ENCODE results near the gene THY1. TPM values are rescaled to one million over a fixed set of nuclear protein-coding genes. Genes with fewer than 3 reads are reported as not detected.
"Not testable (repeated sequence)": the region's sequence is repeated elsewhere in the genome, so short reads cannot be mapped to it uniquely, and the experiment has no call there.

Gene THY1
- total RNA-seq, 1 donor from 2014 or later: 10.1 TPM

DNA sequence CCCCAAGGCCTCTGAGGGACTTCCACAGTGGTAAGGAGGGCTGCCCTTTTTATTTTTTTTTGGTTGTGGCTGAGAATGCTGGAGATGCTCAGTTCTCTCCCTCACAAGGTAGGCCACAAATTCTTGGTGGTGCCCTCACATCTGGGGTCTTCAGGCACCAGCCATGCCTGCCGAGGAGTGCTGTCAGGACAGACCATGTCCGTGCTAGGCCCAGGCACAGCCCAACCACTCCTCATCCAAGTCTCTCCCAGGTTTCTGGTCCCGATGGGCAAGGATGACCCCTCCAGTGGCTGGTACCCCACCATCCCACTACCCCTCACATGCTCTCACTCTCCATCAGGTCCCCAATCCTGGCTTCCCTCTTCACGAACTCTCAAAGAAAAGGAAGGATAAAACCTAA lies 4.2 kb downstream of the THY1 start:
- DNase-seq (ENCODE audit: low read depth in 2 of 2): no peak

DNA sequence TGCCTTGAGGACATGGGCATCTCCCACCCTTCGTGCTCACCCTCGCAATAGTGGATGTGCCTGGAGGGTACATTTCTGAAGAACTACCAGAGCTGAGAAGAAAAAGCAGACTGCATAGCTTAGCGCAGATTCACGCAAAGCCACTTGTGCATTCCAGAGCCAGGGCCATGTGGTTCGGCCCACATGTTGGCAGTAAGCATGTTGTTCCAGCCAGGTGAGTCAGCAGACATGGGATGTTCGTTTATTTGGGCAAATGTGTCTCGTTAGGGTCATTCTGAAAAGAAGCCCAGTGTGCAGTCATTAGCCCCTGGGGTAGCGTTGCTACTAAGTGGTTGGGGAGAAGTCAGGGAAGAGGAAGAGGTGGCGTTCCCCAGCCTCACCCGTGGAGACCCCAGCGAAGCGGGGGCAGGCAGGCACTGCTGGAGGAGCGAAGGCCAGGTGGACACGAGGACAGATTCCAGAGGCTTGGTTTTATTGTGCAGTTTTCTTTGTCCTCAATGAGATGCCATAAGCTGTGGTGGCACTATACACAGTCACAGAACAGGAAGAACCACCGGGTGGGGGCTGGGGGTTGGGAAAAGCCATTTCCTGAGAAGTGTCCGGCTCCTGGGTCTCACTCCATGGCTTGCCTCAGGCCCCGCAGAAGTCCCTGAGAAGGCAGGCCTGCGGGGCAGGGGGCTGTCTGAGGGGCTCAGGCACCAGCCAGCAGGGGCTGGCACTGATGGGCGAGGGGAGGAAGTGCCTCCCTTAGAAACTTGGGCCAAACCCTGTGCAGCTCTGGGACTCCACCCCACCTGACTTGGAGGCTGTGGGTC lies 5.0 kb downstream of the THY1 start:
- DNase-seq (ENCODE audit: low read depth in 2 of 2): no peak

DNA sequence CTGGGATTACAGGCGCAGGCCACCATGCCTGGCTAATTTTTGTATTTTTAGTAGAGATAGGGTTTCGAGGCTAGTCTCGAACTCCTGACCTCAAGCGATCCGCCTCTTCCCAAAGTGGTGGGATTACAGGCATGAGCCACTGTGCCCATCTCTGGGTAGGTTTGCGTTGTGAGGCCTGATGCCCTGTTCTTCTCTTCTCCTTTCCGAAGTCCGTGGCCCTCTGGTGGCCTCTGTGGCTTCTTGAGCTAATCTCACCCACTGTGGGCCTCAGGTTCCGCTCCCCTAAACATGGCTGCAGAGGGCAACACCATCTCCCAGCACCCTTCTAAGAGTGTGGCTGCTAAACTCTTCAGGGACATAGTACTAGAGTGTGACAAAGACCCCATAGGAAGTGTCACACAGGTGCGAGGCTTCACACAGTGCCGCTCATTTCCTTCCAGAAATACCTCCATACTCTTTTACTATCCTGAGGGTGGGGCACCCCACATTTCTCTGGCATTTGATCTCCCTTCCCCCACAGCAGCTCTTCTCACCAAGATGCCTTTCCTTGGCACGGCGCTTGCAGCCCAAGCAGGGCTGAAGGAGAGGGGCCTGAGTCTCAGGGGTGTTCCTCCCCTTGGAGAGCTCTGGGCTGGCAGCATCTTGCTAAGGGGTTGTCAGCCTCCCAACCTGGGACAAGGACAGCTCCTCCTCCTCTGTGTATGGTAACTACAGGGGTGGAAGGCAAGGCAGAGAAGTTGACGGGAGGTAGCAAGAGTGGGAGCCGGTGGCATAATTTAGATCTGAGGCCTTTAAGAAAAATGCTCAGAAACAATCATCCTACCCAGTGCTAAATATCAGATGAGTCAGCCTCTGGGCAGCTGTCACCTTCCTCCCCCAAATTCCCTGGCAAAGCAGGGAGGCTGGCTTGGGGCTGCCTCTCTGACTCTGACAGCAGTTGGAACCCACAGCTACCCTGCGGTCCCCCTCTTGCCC lies 6.1 kb downstream of the THY1 start:
- no peak for DNase-seq (ENCODE audit: low read depth in 2 of 2)

DNA sequence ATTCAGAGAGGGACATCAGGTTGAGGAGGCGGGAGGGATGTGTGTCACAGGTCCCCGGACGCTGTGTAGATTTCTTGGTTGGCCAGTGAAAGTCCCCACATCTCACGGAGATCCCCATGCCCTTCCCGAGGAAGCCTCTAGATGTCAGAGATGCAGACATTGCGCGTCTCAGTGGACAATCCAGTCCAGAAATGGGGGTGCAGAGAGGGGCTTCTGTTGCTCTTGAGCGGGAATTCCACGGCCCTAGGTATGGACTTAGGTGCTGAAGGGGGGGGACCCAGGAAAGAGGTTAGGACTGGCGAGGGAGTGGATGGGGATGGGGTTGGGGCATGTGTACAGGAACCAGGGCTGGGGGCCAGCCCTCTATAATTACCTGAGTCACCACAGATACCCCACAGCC lies 7.0 kb downstream of the THY1 start:
- DNase-seq (ENCODE audit: low read depth in 2 of 2): no peak

DNA sequence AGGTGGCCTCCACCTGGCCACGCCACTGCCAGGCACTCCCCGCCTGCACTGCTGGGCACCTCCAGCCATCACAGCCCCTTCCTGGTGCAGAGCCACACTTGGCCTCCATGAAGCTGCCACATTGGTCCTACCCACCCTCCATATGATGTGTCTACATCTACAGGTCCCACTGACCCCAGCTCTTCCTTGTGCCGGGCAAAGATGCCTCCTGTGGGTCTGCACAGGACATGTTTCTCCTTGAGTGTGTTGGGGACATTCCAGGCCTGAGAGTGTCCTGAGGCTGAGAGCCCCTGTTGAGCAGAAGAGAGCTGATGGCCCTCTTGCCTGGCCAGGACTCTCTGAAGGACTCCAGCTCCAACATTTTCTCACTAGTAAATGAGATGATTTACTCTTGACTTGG lies 7.5 kb downstream of the THY1 start:
- no peak for DNase-seq (ENCODE audit: low read depth in 2 of 2)

DNA sequence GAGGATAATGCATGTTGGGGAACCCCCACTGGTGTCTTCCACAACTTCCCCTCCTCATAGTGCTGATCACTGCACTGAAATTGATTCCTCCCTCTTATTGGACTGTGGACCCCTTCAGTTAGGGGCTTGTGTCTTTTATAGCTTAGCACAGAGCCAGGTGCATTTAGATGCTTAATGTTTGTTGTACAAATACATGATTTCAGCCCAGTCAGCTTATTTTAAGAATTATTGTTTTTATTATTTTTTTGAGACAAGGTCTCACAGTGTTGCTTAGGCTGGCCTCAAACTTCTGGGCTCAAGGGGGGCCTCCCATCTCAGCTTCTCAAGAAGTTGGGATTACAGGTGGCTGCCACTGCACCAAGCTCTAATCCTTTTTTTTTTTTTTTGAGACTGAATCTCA lies 8.2 kb downstream of the THY1 start:
- DNase-seq (ENCODE audit: low read depth in 2 of 2): no peak

DNA sequence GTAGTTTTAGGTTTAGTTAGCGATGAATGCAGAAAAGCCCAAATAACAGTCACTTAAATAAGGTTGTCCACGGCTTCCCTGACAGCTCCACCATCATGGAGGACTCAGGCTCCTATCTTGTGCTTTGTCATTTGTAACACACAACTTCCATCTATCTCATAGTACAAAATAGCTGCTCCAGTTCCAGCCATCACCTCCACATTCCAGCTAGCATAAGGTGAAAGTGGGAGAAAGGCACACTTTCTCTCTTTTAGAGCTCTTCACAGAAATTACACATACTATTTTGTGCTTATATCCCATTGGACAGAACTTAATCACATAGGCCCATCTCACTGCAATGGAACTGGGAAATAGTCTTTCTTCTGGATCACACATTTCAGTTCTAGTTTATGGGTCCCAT lies 8.7 kb downstream of the THY1 start:
- no peak for DNase-seq (ENCODE audit: low read depth in 2 of 2)

DNA sequence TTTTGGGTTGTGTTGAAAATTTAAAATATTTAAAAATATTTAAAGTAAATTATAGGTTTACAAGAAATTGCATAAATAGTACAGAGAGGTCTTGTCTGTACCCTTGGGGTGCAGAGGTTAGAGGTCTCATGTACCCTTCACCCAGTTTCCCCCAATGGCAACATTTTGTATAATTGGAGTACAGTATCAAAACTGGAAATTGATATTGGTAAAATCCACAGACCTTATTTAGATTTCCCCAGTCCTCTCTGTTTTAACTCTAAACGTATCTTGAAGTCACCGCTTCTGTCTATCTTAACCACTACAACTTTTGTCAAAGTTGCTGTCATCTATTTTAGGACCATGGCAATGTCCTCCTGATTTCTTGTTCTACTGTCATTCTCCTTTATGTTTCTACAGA lies 10.9 kb downstream of the THY1 start:
- no peak for DNase-seq (ENCODE audit: low read depth in 2 of 2)

DNA sequence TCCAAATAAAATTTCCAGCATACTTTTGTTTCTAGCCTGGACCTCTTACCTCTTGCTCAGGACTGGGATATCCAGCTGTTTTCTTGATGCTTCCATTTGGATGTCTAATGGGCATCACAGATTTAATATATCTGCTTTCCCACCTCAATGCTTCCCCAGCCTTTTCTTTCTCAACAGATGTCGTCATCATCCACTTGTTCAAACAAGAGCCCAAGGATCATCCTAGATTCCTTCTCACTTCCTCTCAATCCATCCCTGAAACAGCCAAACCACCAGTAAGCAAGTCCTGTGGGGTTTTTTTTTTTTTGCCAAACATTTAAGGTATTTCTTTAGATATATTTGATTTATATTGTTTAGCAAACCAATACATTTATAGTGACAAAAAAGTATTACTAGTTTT lies 12.5 kb downstream of the THY1 start:
- DNase-seq (ENCODE audit: low read depth in 2 of 2): no peak

DNA sequence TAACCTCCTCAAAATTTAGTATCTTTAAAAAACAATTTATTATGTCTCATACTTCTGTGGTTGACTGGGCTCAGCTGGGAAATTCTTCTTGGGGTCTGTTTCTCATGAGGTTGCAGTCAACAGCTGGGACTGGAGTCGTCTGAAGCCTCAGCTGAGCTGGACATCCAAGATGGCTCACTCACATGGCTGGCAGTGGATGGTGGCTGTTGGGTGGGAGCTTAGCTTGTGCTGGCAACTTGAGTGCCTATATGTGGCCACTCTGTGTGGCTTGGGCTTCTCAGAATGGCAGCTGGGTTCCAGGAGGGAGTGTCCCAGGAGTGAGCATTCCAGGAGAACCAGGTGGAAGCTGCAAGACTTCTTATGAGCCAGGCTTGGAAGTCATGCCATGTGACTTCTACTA lies 13.2 kb downstream of the THY1 start:
- no peak for DNase-seq (ENCODE audit: low read depth in 2 of 2)

DNA sequence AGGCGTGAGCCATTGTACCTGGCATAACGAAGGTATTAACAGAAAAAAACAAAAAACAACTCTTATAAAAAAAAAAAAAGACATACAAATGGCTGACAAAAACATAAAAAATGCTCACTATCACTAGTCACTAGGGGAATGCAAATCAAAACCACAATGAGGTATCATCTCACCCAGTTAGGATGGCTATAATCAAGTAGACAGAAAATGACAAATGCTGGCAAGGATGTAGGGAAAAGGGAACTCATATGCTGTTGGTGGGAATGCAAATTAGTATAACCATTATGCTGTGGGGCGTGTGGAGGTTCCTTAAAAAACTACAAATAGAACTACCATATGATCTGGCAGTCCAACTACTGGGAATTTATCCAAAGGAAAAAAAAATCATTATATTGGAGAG lies 17.0 kb downstream of the THY1 start:
- DNase-seq (ENCODE audit: low read depth in 2 of 2): no peak

DNA sequence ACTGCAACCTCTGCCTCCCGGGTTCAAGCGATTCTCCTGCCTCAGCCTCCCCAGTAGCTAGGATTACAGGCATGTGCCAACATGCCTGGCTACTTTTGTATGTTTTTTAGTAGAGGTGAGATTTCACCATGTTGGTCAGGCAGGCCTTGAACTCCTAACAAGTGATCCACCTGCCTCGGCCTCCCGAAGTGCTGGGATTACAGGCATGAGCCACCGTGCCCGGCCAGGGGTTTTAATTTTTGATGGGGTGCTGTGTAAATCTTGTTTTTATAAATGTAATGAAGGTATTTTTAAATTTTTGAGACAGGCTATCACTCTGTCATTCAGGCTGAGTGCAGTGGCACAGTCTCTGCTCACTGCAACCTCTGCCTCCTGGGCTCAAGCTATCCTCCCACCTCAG lies 17.5 kb downstream of the THY1 start:
- DNase-seq (ENCODE audit: low read depth in 2 of 2): not testable (repeated sequence)

DNA sequence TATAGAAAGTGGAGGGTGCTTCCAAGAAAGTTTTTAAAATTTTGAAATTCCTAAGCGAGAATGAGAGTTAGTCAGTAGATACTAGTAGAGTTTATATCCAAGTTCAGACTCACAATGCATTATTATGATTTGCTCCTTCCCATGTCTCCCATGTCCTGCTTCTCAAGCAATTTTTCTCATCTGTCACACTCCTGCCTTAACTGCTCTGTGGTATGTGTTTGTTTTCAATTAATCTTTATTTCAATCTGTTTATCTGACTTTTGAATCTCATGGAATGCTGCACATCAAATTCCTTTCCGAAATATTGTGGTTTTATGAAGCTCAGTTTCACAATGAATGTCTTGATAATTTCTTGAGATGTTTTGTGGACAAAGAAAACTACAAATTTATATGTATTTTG lies 18.1 kb downstream of the THY1 start:
- DNase-seq (ENCODE audit: low read depth in 2 of 2): no peak

DNA sequence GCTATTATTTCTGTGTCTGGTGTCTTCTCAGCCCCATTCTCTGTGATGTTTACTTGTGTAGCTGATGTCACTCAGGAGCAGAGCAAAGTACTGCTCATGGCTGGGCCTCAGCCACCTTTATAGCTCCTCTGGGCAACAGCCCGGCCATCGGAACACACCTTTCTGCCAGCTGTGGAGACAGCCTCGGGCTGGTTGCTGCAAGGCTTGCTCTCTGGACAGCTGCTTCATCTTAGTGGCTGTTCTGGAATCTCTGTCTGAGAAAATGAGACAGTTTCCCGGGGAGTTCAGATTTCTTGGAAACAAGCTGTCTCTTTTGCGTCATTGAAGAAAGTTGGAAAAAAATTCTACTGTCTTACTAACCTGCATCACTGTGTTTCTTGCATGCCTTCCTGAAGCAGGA lies 20.0 kb downstream of the THY1 start:
- DNase-seq (ENCODE audit: low read depth in 2 of 2): no peak

DNA sequence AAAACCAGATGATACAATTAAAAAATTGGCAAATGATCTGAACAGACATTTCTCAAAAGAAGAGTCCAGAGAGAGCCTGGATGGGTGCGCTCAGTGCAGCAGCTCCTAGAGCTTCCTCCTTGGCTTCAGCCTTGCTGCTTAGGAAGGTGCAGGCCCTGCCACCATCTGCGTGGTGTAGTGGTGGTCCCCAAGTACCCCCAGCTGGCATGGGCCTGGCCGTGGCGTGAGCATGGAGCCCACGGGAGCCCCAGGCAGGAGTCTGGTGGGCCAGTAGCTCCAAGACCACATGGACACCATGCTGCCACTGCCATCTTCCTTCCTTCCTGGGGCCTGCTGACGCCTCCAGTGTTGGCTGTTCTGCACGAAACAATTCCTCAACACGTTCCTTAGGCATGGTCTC lies 20.5 kb downstream of the THY1 start:
- DNase-seq (ENCODE audit: low read depth in 2 of 2): no peak

DNA sequence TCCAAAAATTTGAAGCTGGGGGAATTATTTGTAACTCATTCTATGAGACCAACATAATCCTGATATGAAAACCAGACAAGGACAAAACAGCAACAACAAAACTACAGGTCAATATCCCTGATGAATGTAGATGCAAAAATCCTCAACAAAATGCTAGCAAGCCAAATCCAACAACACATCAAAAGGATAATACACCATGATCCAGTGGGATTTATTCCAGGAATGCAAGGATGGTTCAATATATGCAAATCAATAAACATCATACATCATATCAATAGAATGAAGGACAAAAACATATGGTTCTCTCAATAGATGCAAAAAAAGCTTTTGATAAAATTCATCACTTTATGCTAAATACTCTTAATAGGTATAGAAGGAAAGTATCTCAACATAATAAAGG lies 22.1 kb downstream of the THY1 start:
- DNase-seq (ENCODE audit: low read depth in 2 of 2): no peak

DNA sequence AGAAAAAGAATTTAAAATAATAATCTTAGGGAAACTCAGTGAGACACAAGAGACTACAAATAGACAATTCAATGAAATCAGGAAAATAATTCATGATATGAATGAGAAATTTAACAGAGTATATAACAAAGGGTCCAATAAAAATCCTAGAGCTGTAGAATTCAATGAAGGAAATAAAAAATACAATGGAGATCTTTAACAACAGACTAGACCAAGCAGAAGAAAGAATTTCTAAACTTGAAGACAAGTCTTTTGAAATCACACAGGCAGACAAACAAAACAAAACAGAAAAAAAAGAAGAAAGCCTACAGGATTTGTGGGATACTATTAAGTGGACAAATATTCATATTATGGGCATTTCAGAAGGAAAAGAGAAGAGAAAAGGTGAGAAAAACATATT lies 25.2 kb downstream of the THY1 start:
- no peak for DNase-seq (ENCODE audit: low read depth in 2 of 2)

DNA sequence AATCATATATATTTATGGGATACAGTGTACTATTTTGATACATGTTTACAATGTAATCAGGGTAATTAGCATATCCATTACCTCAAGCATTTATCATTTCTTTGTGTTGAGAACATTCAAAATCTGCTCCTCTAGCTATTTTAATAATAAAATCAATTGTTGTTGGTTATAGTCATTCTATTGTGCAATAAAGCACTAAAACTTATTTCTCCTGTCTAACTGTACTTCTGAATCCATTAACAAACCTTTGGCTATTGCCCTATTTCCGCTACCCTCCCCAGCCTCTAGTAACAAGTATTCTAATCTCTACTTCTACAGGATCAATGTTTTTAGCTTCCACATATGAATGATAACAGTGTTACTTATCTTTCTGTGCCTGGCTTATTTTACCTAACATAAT lies 26.1 kb downstream of the THY1 start:
- no peak for DNase-seq (ENCODE audit: low read depth in 2 of 2)

DNA sequence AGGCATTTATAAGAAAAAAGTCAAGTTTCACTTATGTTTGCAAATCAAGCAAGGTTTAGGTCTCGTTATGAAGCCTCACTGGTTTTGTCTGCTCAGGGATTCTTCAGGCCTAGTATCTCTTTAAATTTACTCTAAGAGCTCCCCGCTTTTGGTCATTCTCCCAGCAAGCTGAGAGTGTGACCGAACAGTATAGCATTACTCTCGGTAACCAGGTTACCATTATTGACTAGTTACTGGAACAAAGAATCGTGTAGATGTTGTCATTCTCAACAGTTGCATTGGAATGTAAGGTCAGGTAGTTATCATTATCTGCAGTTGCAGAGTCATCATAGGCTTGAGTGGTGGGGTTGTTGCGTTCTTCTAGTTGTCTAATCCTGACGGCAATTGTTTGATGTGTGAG lies 31.7 kb downstream of the THY1 start:
- no peak for DNase-seq (ENCODE audit: low read depth in 2 of 2)

DNA sequence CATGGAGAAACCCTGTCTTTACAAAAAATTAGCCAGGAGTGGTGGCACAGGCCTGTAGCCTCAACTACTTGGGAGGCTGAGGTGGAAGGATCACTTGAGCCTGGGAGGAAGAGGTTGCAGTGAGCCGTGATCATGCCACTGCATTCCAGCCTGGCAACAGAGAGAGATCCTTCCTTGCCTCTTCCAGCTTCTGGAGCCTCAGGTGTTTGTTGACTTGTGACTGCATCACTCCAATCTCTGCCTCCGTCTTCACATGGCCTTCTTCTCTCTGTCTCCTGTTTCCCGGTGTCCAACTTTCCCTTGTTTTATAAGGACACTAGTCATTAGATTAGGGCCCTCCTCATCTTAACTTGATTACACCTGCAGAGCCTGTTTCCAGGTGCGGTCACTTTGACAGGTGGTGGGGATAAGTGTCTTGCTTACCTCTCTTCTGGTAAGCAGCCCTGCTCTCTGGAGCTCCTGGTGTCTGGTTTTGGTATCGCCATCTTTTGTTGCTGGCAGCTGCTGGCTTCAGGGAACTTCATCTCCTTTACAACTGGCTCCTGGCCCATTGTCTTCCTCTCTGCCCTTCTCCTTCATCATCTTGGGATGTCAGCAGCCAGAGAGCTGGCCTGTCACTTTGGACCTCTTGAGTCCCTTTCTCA lies 33.2 kb downstream of the THY1 start:
- no peak for DNase-seq (ENCODE audit: low read depth in 2 of 2)

DNA sequence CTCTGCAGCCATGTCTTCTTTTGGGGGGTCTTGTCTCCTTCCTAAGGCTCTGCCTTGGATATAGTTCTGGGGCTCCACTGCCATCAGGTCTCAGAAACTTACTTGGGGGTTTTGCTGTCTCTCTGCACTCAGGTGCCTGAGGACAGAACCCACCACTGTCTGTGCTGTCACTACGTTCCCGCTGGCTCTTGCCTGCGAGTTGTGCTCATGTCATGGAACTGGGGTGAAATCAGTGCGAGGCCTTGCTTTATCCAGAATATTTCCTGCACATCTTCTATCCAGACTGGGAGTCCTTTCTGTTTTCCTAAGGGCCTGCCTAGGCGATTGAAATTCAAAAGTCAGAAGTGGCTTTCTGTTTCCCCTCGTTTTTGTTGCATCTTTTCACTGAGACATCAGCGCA lies 34.9 kb downstream of the THY1 start:
- DNase-seq (ENCODE audit: low read depth in 2 of 2): no peak

DNA sequence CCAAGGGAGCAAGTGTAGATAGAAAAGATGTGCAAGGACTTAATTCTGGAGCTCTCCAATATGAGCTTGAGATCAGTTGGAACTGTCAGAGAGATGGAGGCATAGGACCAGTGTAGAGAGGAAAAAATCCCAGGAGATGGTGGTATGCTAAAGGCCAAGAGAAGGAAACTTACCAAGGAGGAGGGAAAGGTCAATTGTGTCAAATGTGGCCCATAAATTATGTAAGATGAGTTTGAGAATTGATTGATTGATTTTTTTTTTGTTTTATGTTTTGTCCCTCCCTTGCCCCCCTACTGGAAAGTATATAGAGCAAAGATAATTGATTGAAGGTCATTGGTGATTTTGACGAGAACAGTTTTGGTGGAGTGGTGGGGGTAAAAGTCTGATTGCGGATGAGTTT lies 38.6 kb downstream of the THY1 start:
- no peak for DNase-seq (ENCODE audit: low read depth in 2 of 2)
